Suprapubic skin (tissue), 4 donors: ENCODE results near the gene PPP6R2. TPM values are rescaled to one million over a fixed set of nuclear protein-coding genes. Genes with fewer than 3 reads are reported as not detected.

ENCODE experiments used
- DNase-seq, 2 donors: peaks; one replicate each; pipeline ENCODE4 v3.0.0-alpha.2; 2019; ENCODE audit warnings: low spot score in 2 of 2
- H3K27ac ChIP-seq: fragments of 200-600 bp; sonication (generic); one replicate; pipeline ENCODE4 v1.5.1; 2019
- H3K27me3 ChIP-seq: fragments of 200-600 bp; sonication (generic); one replicate; pipeline ENCODE4 v1.5.1; 2019
- H3K36me3 ChIP-seq: fragments of 200-600 bp; sonication (generic); one replicate; pipeline ENCODE4 v1.5.1; 2019
- H3K4me1 ChIP-seq: fragments of 200-600 bp; sonication (generic); one replicate; pipeline ENCODE4 v1.5.1; 2019
- H3K4me3 ChIP-seq: fragments of 200-600 bp; sonication (generic); one replicate; pipeline ENCODE4 v1.5.1; 2019; ENCODE audit warnings: mild to moderate bottlenecking
- H3K9me3 ChIP-seq: fragments of 200-600 bp; sonication (generic); one replicate; pipeline ENCODE4 v1.5.1; 2019
- CTCF ChIP-seq, 2 donors: fragments of 200-600 bp in 1 of 2; fragments of 450-650 bp in 1 of 2; sonication (generic) in 1 of 2; IDR thresholded peaks; one replicate each; pipeline ENCODE4 v1.5.1; 2016 to 2019; ENCODE audit warnings: antibody characterized with exemption in 2 of 2, mild to moderate bottlenecking in 1 of 2, moderate library complexity in 1 of 2
- EP300 ChIP-seq: sonication (generic); formaldehyde crosslinking; IDR thresholded peaks from one replicate; pipeline ENCODE4 v1.6.1; 2017; ENCODE audit warnings: antibody characterized with exemption
- POLR2A ChIP-seq, 2 donors: fragments of 450-650 bp; IDR thresholded peaks; one replicate each; pipeline ENCODE4 v1.6.1; 2017; ENCODE audit warnings: antibody characterized with exemption in 2 of 2, mild to moderate bottlenecking in 2 of 2, moderate library complexity in 2 of 2
- POLR2AphosphoS5 ChIP-seq, 3 donors: sonication (generic); formaldehyde crosslinking; IDR thresholded peaks; one replicate each; pipeline ENCODE4 v1.6.1; 2017; ENCODE audit warnings: antibody characterized with exemption in 3 of 3
- WGBS: methylation state at CpG from one replicate; pipeline ENCODE4 v1.1.5; 2018; 5-methylcytosine and 5-hydroxymethylcytosine counted together
- total RNA-seq, 4 donors: library from RNA; depleted of rRNA; stranded (reverse); fragments of >200 nt; gene quantifications; one replicate each; pipeline ENCODE4 v1.1.0, GENCODE V29; 2016

The PPP6R2 gene
- total RNA-seq, 4 donors from 2014 or later: 46.7 to 70.3 (median 64.6) TPM

GRCh38 chr22:50420581-50420980 lies 77.5 kb downstream of the PPP6R2 start:
- peaks cover 97% of the 10 kb centered on the region for H3K36me3 ChIP-seq
- no peak overlapping the region for H3K4me3 ChIP-seq
- TF ChIP-seq POLR2AphosphoS5 (IDR thresholded peaks at IDR 0.05): no peak
- no peak for TF ChIP-seq POLR2A (IDR thresholded peaks at IDR 0.05)
- TF ChIP-seq CTCF (IDR thresholded peaks at IDR 0.05): no peak
- H3K27ac ChIP-seq: no peak overlapping the region
- WGBS: 88% methylated on average over 12 of the region's 12 CpGs
- H3K4me1 ChIP-seq: no peaks in the 10 kb centered on the region
- no peak for DNase-seq
- H3K9me3 ChIP-seq: no peaks in the 10 kb centered on the region
- no peaks in the 10 kb centered on the region for H3K27me3 ChIP-seq

DNA sequence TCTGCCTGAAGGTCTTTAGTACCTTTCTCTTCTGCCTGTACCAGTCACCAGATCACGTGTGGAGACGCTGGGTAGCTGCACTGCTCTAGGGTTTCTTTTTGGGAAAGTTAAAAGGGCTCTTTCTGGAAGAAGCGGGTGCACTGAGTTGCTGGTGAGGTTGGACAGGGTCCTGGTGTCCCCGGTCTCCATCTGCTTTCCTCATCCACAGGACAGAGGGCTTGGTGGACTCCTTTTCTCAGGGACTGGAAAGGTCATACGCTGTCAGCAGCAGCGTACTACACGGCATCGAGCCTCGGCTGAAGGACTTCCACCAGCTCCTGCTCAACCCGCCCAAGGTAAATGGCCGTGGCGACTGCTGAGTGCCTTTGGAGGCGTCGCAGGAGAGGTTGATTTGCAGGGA lies 78.9 kb downstream of the PPP6R2 start:
- DNase-seq: no peak
- Histone ChIP-seq H3K4me3 (no peak overlapping the region), H3K27me3 (no peaks in the 10 kb centered on the region), H3K36me3 (peaks cover 88% of the 10 kb centered on the region), H3K27ac (no peak overlapping the region), H3K9me3 (no peaks in the 10 kb centered on the region), H3K4me1 (no peaks in the 10 kb centered on the region)
- no peak for TF ChIP-seq EP300
- no peak for TF ChIP-seq POLR2AphosphoS5 (IDR thresholded peaks at IDR 0.05)
- TF ChIP-seq CTCF (IDR thresholded peaks at IDR 0.05): no peak
- no peak for TF ChIP-seq POLR2A (IDR thresholded peaks at IDR 0.05)
- 94% methylated on average over 9 of the region's 14 CpGs for WGBS

- no peaks in the 10 kb centered on the region for H3K9me3 ChIP-seq
- no peaks in the 10 kb centered on the region for H3K4me1 ChIP-seq
- H3K27ac ChIP-seq: no peak overlapping the region
- DNase-seq: no peak
- no peaks in the 10 kb centered on the region for H3K27me3 ChIP-seq
- 93% methylated on average over 18 of the region's 21 CpGs for WGBS
- H3K36me3 ChIP-seq: peaks cover 85% of the 10 kb centered on the region
- no peak for TF ChIP-seq CTCF (IDR thresholded peaks at IDR 0.05)
- no peak overlapping the region for H3K4me3 ChIP-seq
Observed at GRCh38 chr22:50422961-50423815, 80.1 kb downstream of the PPP6R2 start.

- H3K27me3 ChIP-seq: no peaks in the 10 kb centered on the region
- no peak overlapping the region for H3K4me3 ChIP-seq
- no peak for TF ChIP-seq EP300
- no peak for TF ChIP-seq POLR2AphosphoS5 (IDR thresholded peaks at IDR 0.05)
- TF ChIP-seq POLR2A (IDR thresholded peaks at IDR 0.05): no peak
- TF ChIP-seq CTCF (IDR thresholded peaks at IDR 0.05): no peak
- DNase-seq: no peak
- 94% methylated on average over 14 of the region's 14 CpGs for WGBS
- no peaks in the 10 kb centered on the region for H3K9me3 ChIP-seq
- no peak overlapping the region for H3K27ac ChIP-seq
- peaks cover 85% of the 10 kb centered on the region for H3K36me3 ChIP-seq
- no peaks in the 10 kb centered on the region for H3K4me1 ChIP-seq
Observed at GRCh38 chr22:50423956-50424355, 80.8 kb downstream of the PPP6R2 start.

- H3K4me1 ChIP-seq: no peaks in the 10 kb centered on the region
- no peak overlapping the region for H3K27ac ChIP-seq
- DNase-seq: no peak
- WGBS: 93% methylated on average over 12 of the region's 12 CpGs
- H3K27me3 ChIP-seq: no peaks in the 10 kb centered on the region
- peaks cover 85% of the 10 kb centered on the region for H3K36me3 ChIP-seq
- H3K4me3 ChIP-seq: no peak overlapping the region
- TF ChIP-seq EP300 (no peak), CTCF (IDR thresholded peaks at IDR 0.05) (no peak), POLR2A (IDR thresholded peaks at IDR 0.05) (no peak), POLR2AphosphoS5 (IDR thresholded peaks at IDR 0.05) (no peak)
- no peaks in the 10 kb centered on the region for H3K9me3 ChIP-seq
Observed at GRCh38 chr22:50425179-50425916, 82.2 kb downstream of the PPP6R2 start.
